Chondrocyte (in vitro differentiated cells): ENCODE measurements around the gene IMPDH1. TPM values are rescaled to one million over a fixed set of nuclear protein-coding genes. Genes with fewer than 3 reads are reported as not detected.

Source experiments
- DNase-seq: peaks from one replicate; pipeline ENCODE4 v3.0.0; 2021; ENCODE audit warnings: mixed read lengths, low spot score
- H3K27ac Mint-ChIP-seq: one replicate; pipeline ENCODE4 v1.8.0; 2021; ENCODE audit warnings: mild to moderate bottlenecking, moderate library complexity, mixed read lengths; ENCODE audit not compliant: unreplicated experiment
- H3K27me3 Mint-ChIP-seq: 2 replicates; pipeline ENCODE4 v1.8.0; 2021; ENCODE audit warnings: low read depth, mixed read lengths
- H3K36me3 Mint-ChIP-seq: 2 replicates; pipeline ENCODE4 v1.8.0; 2021; ENCODE audit warnings: low read depth, mixed read lengths
- H3K4me1 Mint-ChIP-seq: 2 replicates; pipeline ENCODE4 v1.8.0; 2021; ENCODE audit warnings: low read depth, mild to moderate bottlenecking, mixed read lengths
- H3K4me3 Mint-ChIP-seq: one replicate; pipeline ENCODE4 v1.8.0; 2021; ENCODE audit warnings: mild to moderate bottlenecking, moderate library complexity, mixed read lengths; ENCODE audit not compliant: unreplicated experiment
- H3K9me3 Mint-ChIP-seq: 2 replicates; pipeline ENCODE4 v1.8.0; 2021; ENCODE audit warnings: low read depth, mixed read lengths
- CTCF ChIP-seq: fragments of 200-600 bp; sonication (generic); IDR thresholded peaks from 2 replicates; pipeline ENCODE4 v1.5.0; 2021; ENCODE audit warnings: antibody characterized with exemption, mild to moderate bottlenecking, moderate library complexity
- total RNA-seq: library from RNA; stranded (reverse); gene quantifications from 3 replicates; pipeline ENCODE4 v1.2.1, GENCODE V29; 2021

The IMPDH1 gene
- total RNA-seq, 1 donor from 2014 or later: 96.9 TPM

- DNase-seq: no peak
- H3K27me3 Mint-ChIP-seq: peaks cover 29% of the 10 kb centered on the region
- H3K27ac Mint-ChIP-seq: no peak overlapping the region
- H3K9me3 Mint-ChIP-seq: no peaks in the 10 kb centered on the region
- no peaks in the 10 kb centered on the region for H3K36me3 Mint-ChIP-seq
- no peak overlapping the region for H3K4me3 Mint-ChIP-seq
- H3K4me1 Mint-ChIP-seq: no peaks in the 10 kb centered on the region
- no peak for TF ChIP-seq CTCF
Observed at GRCh38 chr7:128349466-128349825, 60.3 kb downstream of the IMPDH1 start.

- Mint-ChIP-seq H3K27me3 (peaks cover 17% of the 10 kb centered on the region), H3K9me3 (no peaks in the 10 kb centered on the region), H3K4me3 (no peak overlapping the region), H3K27ac (no peak overlapping the region), H3K36me3 (no peaks in the 10 kb centered on the region), H3K4me1 (peaks cover 4% of the 10 kb centered on the region)
- peak; percentile 87 for TF ChIP-seq CTCF
- no peak for DNase-seq
Observed at GRCh38 chr7:128347647-128348097, 62.1 kb downstream of the IMPDH1 start.

DNA sequence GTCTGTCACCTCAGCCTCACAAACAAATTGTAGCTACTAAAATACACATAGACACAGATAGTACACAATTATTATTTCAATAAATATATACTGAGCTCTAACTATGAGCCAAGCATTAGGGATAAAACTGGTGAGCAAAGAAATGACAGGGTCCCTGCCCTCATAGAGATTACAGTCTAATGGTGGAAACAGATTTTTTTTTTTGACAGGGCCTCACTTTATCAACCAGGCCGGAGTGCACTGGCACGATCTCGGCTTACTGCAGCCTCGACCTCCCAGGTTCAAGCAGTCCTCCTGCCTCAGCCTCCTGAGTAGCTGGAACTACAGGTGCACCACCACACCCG, 65.4 kb downstream of the IMPDH1 start:
- Mint-ChIP-seq H3K9me3 (no peaks in the 10 kb centered on the region), H3K27me3 (peaks cover 9% of the 10 kb centered on the region), H3K4me3 (no peak overlapping the region), H3K36me3 (no peaks in the 10 kb centered on the region), H3K4me1 (peaks cover 20% of the 10 kb centered on the region), H3K27ac (no peak overlapping the region)
- TF ChIP-seq CTCF: no peak
- no peak for DNase-seq

- H3K4me3 Mint-ChIP-seq: peak within 1 kb of the TSS; percentile 91
- H3K27me3 Mint-ChIP-seq: peaks cover 4% of the 10 kb centered on the region
- no peak for DNase-seq
- H3K4me1 Mint-ChIP-seq: peaks cover 20% of the 10 kb centered on the region
- no peaks in the 10 kb centered on the region for H3K36me3 Mint-ChIP-seq
- H3K9me3 Mint-ChIP-seq: no peaks in the 10 kb centered on the region
- TF ChIP-seq CTCF: peak; percentile 14
- H3K27ac Mint-ChIP-seq: peak within 1 kb of the TSS; percentile 98
Observed at GRCh38 chr7:128343554-128344430, 66.0 kb downstream of the IMPDH1 start, which contains the start of gene RBM28. TSS of gene RBM28 (minus strand) at chr7:128343908. CDS start at chr7:128343793, 115 bp downstream.

Other genes with a start within 250 kb of the IMPDH1 start
- not detected in 3 replicates for gene LEP, start 168.7 kb downstream of the IMPDH1 start, total RNA-seq
- 32.2 to 49.7 TPM (median 35.2 TPM) in 3 replicates for gene RBM28, start 66.1 kb downstream of the IMPDH1 start, total RNA-seq
- gene PRRT4, start 48.3 kb downstream of the IMPDH1 start, total RNA-seq: 0.42 to 1.4 TPM (median 0.46 TPM) in 3 replicates
- 11.8 to 15.8 TPM (median 14.7 TPM) in 3 replicates for gene HILPDA, start 45.9 kb upstream of the IMPDH1 start, total RNA-seq
- 26.3 to 35.4 TPM (median 26.3 TPM) in 3 replicates for gene METTL2B, start 66.8 kb upstream of the IMPDH1 start, total RNA-seq